Muscle of leg (tissue), 11 donors: ENCODE data around the gene ULK4. TPM values are rescaled to one million over a fixed set of nuclear protein-coding genes. Genes with fewer than 3 reads are reported as not detected.

Source experiments
- DNase-seq: peaks from one replicate; pipeline ENCODE4 v3.0.0; 2013
- H3K27ac ChIP-seq: one replicate; pipeline ENCODE4 v1.5.1; 2013; ENCODE audit warnings: mild to moderate bottlenecking, low read length, control low read depth
- H3K27me3 ChIP-seq: one replicate; pipeline ENCODE4 v1.6.1; 2013; ENCODE audit warnings: low read length; ENCODE audit not compliant: control insufficient read depth, insufficient read depth
- H3K36me3 ChIP-seq: one replicate; pipeline ENCODE4 v1.6.1; 2013; ENCODE audit warnings: low read length; ENCODE audit not compliant: control insufficient read depth, insufficient read depth
- H3K4me1 ChIP-seq: one replicate; pipeline ENCODE4 v1.6.1; 2013; ENCODE audit warnings: low read length; ENCODE audit not compliant: control insufficient read depth, insufficient read depth
- H3K4me3 ChIP-seq: one replicate; pipeline ENCODE4 v1.5.1; 2013; ENCODE audit warnings: low read length, control low read depth
- H3K9me3 ChIP-seq: replicated peaks from 2 replicates; pipeline ENCODE4 v1.6.1; 2013; ENCODE audit warnings: low read depth, low read length; ENCODE audit not compliant: control insufficient read depth
- WGBS: methylation state at CpG from one replicate; pipeline ENCODE4 v1.1.5; 2013; ENCODE audit warnings: missing lambda C conversion rate; ENCODE audit not compliant: insufficient coverage; 5-methylcytosine and 5-hydroxymethylcytosine counted together
- polyA plus RNA-seq, 8 donors: library from polyadenylated mRNA; unstranded; fragments of 120-200 nt; gene quantifications; one replicate each; pipeline versions ENCODE4 v1.2.1 to v1.2.3, GENCODE V29; 2013; ENCODE audit warnings: inconsistent platforms in 1 of 8, low replicate concordance in 1 of 8; ENCODE audit not compliant: insufficient read length in 8 of 8, insufficient read depth in 1 of 8
- total RNA-seq: library from RNA; stranded (reverse); fragments of 120-200 nt; gene quantifications from one replicate; pipeline ENCODE4 v1.2.4, GENCODE V29; 2013

The ULK4 gene
- total and polyA plus RNA-seq, 9 donors, result 2.2 to 5.6 (median 2.4) TPM

DNA sequence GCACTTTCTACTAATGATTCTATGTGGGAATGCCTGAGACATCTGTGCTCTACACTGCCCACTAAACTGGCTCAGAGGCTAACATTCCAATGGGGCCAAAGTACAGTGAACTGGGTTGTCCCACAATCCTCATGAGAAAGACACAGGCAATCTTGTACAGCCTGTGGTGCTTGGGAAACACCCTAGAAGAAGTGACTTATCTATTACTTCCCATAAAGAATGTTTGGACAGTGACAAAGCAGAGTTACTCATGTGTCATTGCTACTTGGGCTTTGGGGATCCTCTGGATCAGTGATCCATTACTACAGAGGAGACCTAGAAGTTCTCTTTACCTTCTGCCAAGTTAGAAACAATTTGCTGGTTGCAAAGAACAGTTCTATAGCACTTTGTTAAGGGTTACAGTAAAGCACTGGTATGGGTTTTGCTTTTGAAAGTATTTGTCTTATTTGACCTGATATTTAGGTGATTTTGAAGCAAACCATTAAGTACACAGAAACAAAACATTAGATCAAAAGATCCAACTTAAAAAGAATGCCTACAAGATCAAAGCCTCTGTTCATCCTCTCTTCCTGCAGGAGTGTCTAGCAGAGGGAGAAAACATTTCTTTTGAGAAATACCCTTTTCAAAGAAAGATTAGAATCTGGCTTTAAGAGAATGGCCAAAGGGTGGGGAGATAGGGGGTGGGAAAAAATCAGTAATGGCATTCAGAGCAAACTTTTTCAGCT, 686.8 kb downstream of the ULK4 start:
- H3K4me3 ChIP-seq, result no peak overlapping the region
- no peaks in the 10 kb centered on the region for H3K27me3 ChIP-seq
- no peak for DNase-seq
- H3K36me3 ChIP-seq, result no peaks in the 10 kb centered on the region
- peaks cover 2% of the 10 kb centered on the region for H3K9me3 ChIP-seq
- H3K4me1 ChIP-seq, result no peaks in the 10 kb centered on the region
- no peak overlapping the region for H3K27ac ChIP-seq

DNA sequence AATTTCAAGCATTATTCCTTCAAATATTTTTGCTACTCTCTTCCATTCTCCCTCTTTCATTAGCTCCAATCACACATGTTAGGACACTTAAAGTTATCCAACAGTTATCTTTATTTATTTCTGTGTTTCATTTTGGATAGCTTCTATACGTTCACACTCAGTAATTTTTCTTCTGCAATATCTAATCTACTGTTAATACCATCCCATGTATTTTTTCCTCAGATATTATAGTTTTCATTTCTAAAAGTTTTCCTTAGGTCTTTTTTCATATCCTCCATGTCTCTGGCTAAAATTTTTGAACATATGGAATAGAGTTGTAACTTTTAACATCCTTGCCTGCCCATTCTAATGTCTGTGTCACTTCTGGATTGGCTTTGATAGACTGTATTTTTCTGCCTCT, 689.2 kb downstream of the ULK4 start:
- peaks cover 2% of the 10 kb centered on the region for H3K9me3 ChIP-seq
- DNase-seq, result no peak
- H3K27ac ChIP-seq, result no peak overlapping the region
- H3K4me1 ChIP-seq, result no peaks in the 10 kb centered on the region
- H3K36me3 ChIP-seq, result no peaks in the 10 kb centered on the region
- no CpG with 5 or more reads among the region's 1 CpG for WGBS
- H3K4me3 ChIP-seq, result no peak overlapping the region
- no peaks in the 10 kb centered on the region for H3K27me3 ChIP-seq

DNA sequence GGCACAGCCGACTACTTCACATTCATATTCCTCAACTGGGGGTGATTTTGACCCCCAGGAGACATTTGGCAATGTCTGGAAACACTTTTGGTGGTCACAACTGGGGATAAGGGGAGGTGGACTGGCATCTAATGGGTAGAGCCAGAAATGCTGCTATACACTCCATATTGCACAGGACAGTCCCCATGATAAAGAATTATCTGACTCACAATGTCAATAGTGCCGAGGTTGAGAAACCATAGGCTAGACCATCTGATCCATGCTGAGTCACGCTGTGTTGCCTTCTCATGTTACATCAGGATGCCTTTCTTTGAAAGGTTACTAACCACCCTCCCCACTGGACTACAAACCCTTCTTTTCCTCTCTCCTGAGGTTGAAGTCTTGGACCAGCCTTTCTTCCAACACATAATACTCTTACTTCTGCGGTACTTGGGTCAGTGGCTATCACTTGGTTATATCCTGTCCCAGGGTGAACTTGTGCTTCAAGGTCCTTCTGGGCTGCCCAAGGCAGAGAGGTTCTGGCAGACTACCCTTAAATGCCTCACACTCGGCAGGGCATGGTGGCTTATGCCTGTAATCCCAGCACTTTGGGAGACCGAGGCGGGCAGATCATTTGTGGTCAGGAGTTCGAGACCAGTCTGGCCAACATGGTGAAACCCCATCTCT, 693.8 kb downstream of the ULK4 start:
- Histone ChIP-seq H3K36me3 (no peaks in the 10 kb centered on the region), H3K27me3 (no peaks in the 10 kb centered on the region), H3K4me3 (no peak overlapping the region), H3K4me1 (no peaks in the 10 kb centered on the region), H3K27ac (no peak overlapping the region), H3K9me3 (peaks cover under 1% of the 10 kb centered on the region)
- 97% methylated on average over 3 of the region's 8 CpGs for WGBS
- DNase-seq, result no peak

DNA sequence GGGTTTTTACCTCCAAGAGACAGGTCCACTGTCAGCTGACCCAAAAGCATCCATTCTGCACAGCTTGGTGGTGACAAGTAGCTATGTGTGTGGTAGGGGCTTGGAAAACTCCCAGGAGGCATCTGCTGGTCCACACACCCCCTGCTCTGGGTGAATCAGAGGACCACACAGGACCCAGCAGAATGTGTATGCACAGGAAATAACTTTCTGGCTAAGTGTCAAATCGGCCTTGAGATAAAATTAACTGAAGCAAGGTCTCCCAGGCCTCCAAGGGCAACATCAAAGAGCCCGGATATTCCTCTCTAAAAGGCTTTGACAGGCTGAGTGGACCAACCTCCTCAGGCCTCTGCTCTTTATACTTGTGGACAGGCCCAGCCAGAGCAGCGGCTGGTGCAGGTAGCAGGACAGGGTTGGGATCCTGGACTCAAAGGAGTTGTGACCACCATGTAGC, 696.1 kb downstream of the ULK4 start:
- Histone ChIP-seq H3K4me1 (no peaks in the 10 kb centered on the region), H3K27me3 (no peaks in the 10 kb centered on the region), H3K4me3 (no peak overlapping the region), H3K9me3 (no peaks in the 10 kb centered on the region), H3K27ac (no peak overlapping the region), H3K36me3 (no peaks in the 10 kb centered on the region)
- DNase-seq, result no peak
- 63% methylated on average over 3 of the region's 3 CpGs for WGBS

DNA sequence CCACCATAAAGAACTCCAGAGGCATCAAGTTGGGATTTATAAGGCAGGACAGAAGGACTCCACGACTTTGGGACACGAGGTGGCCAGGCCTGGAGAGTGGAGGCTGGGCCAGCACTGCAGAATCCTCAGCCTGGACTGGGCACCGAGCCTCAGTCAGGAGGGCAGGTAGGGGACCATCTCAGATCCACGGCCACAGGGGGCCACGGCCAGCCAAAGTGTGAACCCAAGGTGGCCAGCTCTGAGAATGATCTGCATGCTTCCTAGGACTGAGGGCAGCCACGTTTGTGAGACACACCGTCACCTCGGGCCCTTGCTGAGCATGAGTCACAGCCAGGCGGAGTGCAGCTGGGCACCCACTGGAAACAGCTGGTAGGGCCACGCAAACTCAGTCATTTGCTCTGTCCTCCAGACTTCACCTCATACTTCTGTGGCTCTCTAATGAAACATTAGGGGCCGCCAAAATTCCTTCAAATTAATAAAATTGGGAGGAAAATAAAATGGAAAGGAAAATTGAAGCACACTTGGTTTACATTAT, 696.8 kb downstream of the ULK4 start:
- no peaks in the 10 kb centered on the region for H3K27me3 ChIP-seq
- no peak overlapping the region for H3K27ac ChIP-seq
- H3K4me1 ChIP-seq, result no peaks in the 10 kb centered on the region
- H3K9me3 ChIP-seq, result no peaks in the 10 kb centered on the region
- no peak overlapping the region for H3K4me3 ChIP-seq
- 83% methylated on average over 8 of the region's 11 CpGs for WGBS
- H3K36me3 ChIP-seq, result no peaks in the 10 kb centered on the region
- no peak for DNase-seq

DNA sequence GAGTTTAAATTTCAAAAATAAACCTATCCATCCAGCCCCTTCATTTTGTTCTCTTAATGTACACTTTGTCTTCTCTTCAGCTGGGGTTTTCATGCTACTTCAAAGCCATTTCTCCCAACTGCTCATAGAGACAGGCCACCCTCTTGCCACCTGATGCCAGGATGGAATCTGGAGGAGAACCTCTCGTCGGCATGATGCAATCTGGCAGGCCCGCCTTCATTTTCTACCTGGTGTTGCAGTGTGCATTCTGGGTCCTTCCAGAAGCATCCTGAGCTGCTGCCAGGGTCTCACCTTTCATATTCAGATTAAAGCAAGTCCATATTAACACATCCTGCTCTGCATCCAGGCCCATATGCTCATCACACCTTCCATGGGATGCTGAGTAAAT, 701.8 kb downstream of the ULK4 start:
- no CpG with 5 or more reads among the region's 3 CpGs for WGBS

DNA sequence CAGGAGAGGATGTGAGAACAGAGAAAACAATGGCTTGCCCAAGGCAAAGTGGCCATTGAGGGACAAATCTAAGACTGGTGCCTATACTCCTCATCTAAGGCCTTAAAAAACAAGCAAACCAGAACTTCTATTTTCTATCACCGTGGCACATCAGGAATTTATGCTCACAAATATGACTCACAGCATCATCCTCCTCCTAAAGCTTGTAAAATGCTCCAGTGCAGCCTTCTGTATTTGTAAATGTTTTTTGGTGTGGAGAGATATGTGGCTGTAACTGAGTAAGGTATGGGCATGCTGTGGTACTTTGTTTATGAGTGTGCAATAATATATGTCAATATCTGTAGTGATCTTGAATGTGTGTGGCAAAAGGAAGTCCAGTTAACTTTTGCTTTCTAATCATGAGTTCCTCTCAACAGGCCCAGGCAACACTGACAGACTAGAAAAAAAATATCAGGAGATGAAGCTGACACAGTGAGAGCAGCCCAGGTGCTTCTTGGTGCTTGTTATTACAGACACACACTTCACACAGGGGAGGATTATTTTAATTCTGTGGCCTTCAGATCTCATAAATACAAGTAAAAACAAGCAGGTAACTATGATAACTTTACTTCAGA, 702.3 kb downstream of the ULK4 start:
- no peak for DNase-seq
- Histone ChIP-seq H3K4me1 (no peaks in the 10 kb centered on the region), H3K36me3 (no peaks in the 10 kb centered on the region), H3K27me3 (no peaks in the 10 kb centered on the region), H3K4me3 (no peak overlapping the region), H3K27ac (no peak overlapping the region), H3K9me3 (no peaks in the 10 kb centered on the region)
- no CpG with 5 or more reads among the region's 1 CpG for WGBS

More for the DNA sequence above, 701.8 kb downstream of the ULK4 start:
- no peak for DNase-seq
- Histone ChIP-seq H3K27ac (no peak overlapping the region), H3K4me1 (no peaks in the 10 kb centered on the region), H3K27me3 (no peaks in the 10 kb centered on the region), H3K36me3 (no peaks in the 10 kb centered on the region), H3K9me3 (no peaks in the 10 kb centered on the region), H3K4me3 (no peak overlapping the region)

DNA sequence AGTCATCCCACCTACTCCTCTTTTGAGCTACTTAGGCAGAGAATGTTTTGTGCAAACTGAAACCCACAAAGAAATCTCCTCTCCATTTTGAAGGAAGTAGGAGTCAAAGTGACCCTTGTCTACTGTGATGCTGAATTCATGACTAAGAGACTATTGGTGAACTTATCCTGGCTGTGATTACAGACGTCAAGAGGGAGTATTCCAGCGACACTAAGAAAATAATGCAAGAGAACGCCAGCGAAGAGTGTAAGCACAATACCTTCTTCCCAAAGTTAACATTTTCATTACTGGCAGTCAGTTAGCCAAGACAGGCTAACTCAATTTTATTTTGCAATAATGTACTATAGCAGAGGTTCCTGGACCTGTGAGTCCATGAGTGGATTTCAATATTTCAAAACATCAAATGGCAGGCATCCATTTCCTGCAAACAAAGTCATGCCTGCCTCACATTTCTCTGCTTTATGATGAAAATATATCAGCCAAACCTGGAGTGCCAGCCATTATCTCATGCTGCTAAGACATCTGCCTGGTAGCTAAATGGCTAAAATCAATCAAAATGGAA, 703.6 kb downstream of the ULK4 start:
- Histone ChIP-seq H3K36me3 (no peaks in the 10 kb centered on the region), H3K27me3 (no peaks in the 10 kb centered on the region), H3K9me3 (no peaks in the 10 kb centered on the region), H3K4me3 (no peak overlapping the region), H3K4me1 (no peaks in the 10 kb centered on the region), H3K27ac (no peak overlapping the region)
- no CpG with 5 or more reads among the region's 4 CpGs for WGBS
- DNase-seq, result no peak

DNA sequence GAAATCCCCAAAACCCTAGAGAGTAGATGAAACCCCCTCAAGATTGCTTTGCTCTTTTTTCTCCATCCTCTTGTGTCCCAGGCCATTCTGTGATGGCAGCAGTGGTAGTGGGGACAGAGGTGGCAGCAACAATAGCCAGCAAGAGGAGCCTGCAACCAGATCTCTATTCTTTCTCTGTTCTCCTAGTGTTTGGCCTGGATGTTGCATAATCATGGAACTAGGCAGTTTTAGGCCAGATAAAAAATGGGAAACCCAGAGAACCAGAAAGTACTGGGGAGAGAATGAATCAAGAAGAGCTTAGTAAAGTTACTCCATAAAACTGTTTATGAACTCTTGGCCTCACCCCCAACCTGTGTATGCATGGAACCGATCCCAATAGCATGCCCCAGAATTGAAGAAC, 710.3 kb downstream of the ULK4 start:
- 83% methylated on average over 1 of the region's 1 CpG for WGBS
- Histone ChIP-seq H3K9me3 (no peaks in the 10 kb centered on the region), H3K36me3 (no peaks in the 10 kb centered on the region), H3K27ac (no peak overlapping the region), H3K4me1 (peaks cover 4% of the 10 kb centered on the region), H3K27me3 (no peaks in the 10 kb centered on the region), H3K4me3 (no peak overlapping the region)
- DNase-seq, result no peak

DNA sequence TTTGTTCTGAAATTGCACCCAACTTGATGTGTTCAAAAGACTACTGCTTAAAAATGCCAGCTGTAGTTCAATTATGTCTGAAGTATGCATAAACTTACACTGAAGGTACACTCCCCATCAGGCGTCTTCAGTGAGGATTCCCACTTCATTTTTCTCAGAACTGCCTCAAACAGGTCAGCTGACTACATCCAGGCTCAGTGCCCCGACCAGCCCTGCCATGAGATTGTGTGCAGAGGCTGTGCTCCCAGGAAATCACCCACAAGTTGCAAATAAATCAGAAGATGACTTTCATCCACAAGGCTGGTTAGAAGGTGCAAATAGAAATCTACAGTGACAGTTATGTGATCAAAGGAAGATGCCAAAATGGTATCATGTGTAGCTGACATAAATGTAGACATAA, 711.1 kb downstream of the ULK4 start:
- H3K4me1 ChIP-seq, result peaks cover 6% of the 10 kb centered on the region
- H3K27me3 ChIP-seq, result no peaks in the 10 kb centered on the region
- WGBS, result 33% methylated on average over 1 of the region's 2 CpGs
- H3K4me3 ChIP-seq, result no peak overlapping the region
- no peak for DNase-seq
- no peak overlapping the region for H3K27ac ChIP-seq
- no peaks in the 10 kb centered on the region for H3K9me3 ChIP-seq
- no peaks in the 10 kb centered on the region for H3K36me3 ChIP-seq
